PC-3 (cell line): ENCODE results near the gene TPK1. TPM values are rescaled to one million over a fixed set of nuclear protein-coding genes. Genes with fewer than 3 reads are reported as not detected.
A peak's percentile ranks its signal among the peaks of the same experiment; 100 is the strongest.

Experiments used
- ATAC-seq: fragments of 200-7000 bp; cut with Tn5 transposase; 2 replicates; pipeline ENCODE4 v1.9.1; 2020; ENCODE audit warnings: mild to moderate bottlenecking, moderate library complexity
- Bru-seq: library from RNA; stranded (reverse); fragments of 400-500 nt; gene quantifications from one replicate; lab custom pipeline; 2021; lab: Mats Ljungman, UMichigan
- BruChase-seq, 2 experiments: library from RNA; stranded (reverse); fragments of 400-500 nt; gene quantifications; one replicate each; lab custom pipeline; 2021; lab: Mats Ljungman, UMichigan
- BruUV-seq: library from RNA; stranded (reverse); fragments of 400-500 nt; replicated peaks from 2 replicates; lab custom pipeline; 2021; lab: Mats Ljungman, UMichigan
- CTCF ChIA-PET: fragments of 300-600 bp; sonication (Branson Sonifier 250); formaldehyde crosslinking; loops from one replicate; lab custom pipeline; 2022; ENCODE audit warnings: antibody characterized with exemption; lab: Charles Lee
- POLR2A ChIA-PET: fragments of 300-600 bp; sonication (Branson Sonifier 250); formaldehyde crosslinking; loops from one replicate; lab custom pipeline; 2022; ENCODE audit warnings: antibody characterized with exemption; ENCODE audit not compliant: unreplicated experiment; lab: Charles Lee
- DNase-seq: peaks from one replicate; pipeline ENCODE4 v3.0.0-alpha.2; 2015
- H2AFZ ChIP-seq: fragments of 300-600 bp; sonication (generic); 2 replicates; pipeline ENCODE4 v1.6.0; 2016; ENCODE audit warnings: antibody characterized with exemption, low read length
- H3F3A ChIP-seq: fragments of 300-600 bp; sonication (generic); one replicate; pipeline ENCODE4 v1.6.0; 2017; ENCODE audit warnings: antibody characterized with exemption, low read length, control low read depth, mild to moderate bottlenecking; ENCODE audit not compliant: unreplicated experiment
- H3K27ac ChIP-seq: fragments of 300-600 bp; sonication (generic); 2 replicates; pipeline ENCODE4 v1.5.1; 2016; ENCODE audit warnings: mild to moderate bottlenecking, low read length
- H3K27me3 ChIP-seq: fragments of 300-600 bp; sonication (generic); 2 replicates; pipeline ENCODE4 v1.6.1; 2016; ENCODE audit warnings: low read length, mixed read lengths
- H3K36me3 ChIP-seq: fragments of 300-600 bp; sonication (generic); 2 replicates; pipeline ENCODE4 v1.6.1; 2016; ENCODE audit warnings: low read depth, mixed run types, low read length, mixed read lengths
- H3K4me1 ChIP-seq: fragments of 300-600 bp; sonication (generic); 2 replicates; pipeline ENCODE4 v1.5.1; 2016; ENCODE audit warnings: low read length; ENCODE audit not compliant: insufficient read depth
- H3K4me2 ChIP-seq: fragments of 300-600 bp; sonication (generic); 2 replicates; pipeline ENCODE4 v1.6.0; 2016; ENCODE audit warnings: low read length
- H3K4me3 ChIP-seq: fragments of 300-600 bp; sonication (generic); 2 replicates; pipeline ENCODE4 v1.5.1; 2016; ENCODE audit warnings: mild to moderate bottlenecking, low read length, mixed read lengths
- H3K79me2 ChIP-seq: fragments of 300-600 bp; sonication (generic); 2 replicates; pipeline ENCODE4 v1.6.1; 2017; ENCODE audit warnings: low read length, mixed read lengths
- H3K9ac ChIP-seq: fragments of 300-600 bp; sonication (generic); 2 replicates; pipeline ENCODE4 v1.6.0; 2016; ENCODE audit warnings: mild to moderate bottlenecking, low read length
- H3K9me2 ChIP-seq: fragments of 300-600 bp; sonication (generic); replicated peaks from 2 replicates; pipeline ENCODE4 v1.6.1; 2016; ENCODE audit warnings: mixed run types, low read length, mixed read lengths
- H3K9me3 ChIP-seq: fragments of 300-600 bp; sonication (generic); 2 replicates; pipeline ENCODE4 v1.6.1; 2016; ENCODE audit warnings: low read length, mixed read lengths
- H4K20me1 ChIP-seq: fragments of 300-600 bp; sonication (generic); 2 replicates; pipeline ENCODE4 v1.6.1; 2016; ENCODE audit warnings: low read length, mixed read lengths
- CTCF ChIP-seq: fragments of 300-600 bp; sonication (generic); conservative IDR thresholded peaks from 2 replicates; pipeline ENCODE4 v1.5.1; 2017; ENCODE audit warnings: antibody characterized with exemption, low read depth, mild to moderate bottlenecking, low read length
- EZH2 ChIP-seq: fragments of 300-600 bp; sonication (generic); IDR thresholded peaks from one replicate; pipeline ENCODE4 v1.6.1; 2017; ENCODE audit warnings: antibody characterized with exemption, mild to moderate bottlenecking, low read length; ENCODE audit not compliant: unreplicated experiment
- EZH2phosphoT487 ChIP-seq: fragments of 300-600 bp; sonication (generic); IDR thresholded peaks from 2 replicates; pipeline ENCODE4 v1.6.1; 2018; ENCODE audit warnings: mild to moderate bottlenecking, antibody characterized with exemption, low read length, borderline replicate concordance
- intact Hi-C: fragments of 100-400 bp; cut with micrococcal nuclease; formaldehyde crosslinking; loops from 2 replicates; pipeline ENCODE4 v1.9.0; 2023
- long read RNA-seq: library from polyadenylated mRNA; unstranded; transcript quantifications from one replicate; pipeline ENCODE4 v2.0.0, GENCODE V29; 2021; ENCODE audit not compliant: unreplicated experiment
- total RNA-seq: library from RNA; depleted of rRNA; stranded (reverse); fragments of >200 nt; gene quantifications from 2 replicates; pipeline ENCODE4 v1.2.3, GENCODE V29; 2014; rRNA removed

Gene TPK1
- total RNA-seq (1.3 and 4.5 TPM in 2 replicates), Bru-seq, nascent RNA (percentile 53 among the genes with signal in this experiment), BruChase-seq, experiment 1, labeled RNA remaining after a 6-hour chase (percentile 41 among the genes with signal in this experiment), BruChase-seq, experiment 2, labeled RNA remaining after a 2-hour chase (percentile 52 among the genes with signal in this experiment)
- long read RNA-seq, partial matches to known transcripts: 2 of 19 reads
- long read RNA-seq, other reads (novel, unspliced or antisense): 10 of 19 reads

- TF ChIP-seq EZH2 (no peak), EZH2phosphoT487 (no peak), CTCF (no peak)
- Histone ChIP-seq H2AFZ (peak within 1 kb of the TSS; percentile 82), H3K9me3 (no peaks in the 10 kb centered on the region), H3K9me2 (no peaks in the 10 kb centered on the region), H3K27ac (peak within 1 kb of the TSS; percentile 70), H3K36me3 (no peaks in the 10 kb centered on the region), H3F3A (no peaks in the 10 kb centered on the region), H3K4me1 (peaks cover 10% of the 10 kb centered on the region), H3K79me2 (no peaks in the 10 kb centered on the region), H3K9ac (peak within 1 kb of the TSS; percentile 74), H3K4me2 (peak within 1 kb of the TSS; percentile 100), H3K27me3 (no peaks in the 10 kb centered on the region), H3K4me3 (peak within 1 kb of the TSS; percentile 98), H4K20me1 (no peaks in the 10 kb centered on the region)
- ChIA-PET POLR2A (interaction anchor here (0.8 kb wide), 1 partner anchor 788 kb away, joined by 10 read pairs; no protein-coding TSS in a partner anchor), CTCF (interaction anchor here (0.6 to 1.1 kb wide), 2 partner anchors 9 to 97 kb away, joined by 3 to 7 read pairs; no protein-coding TSS in a partner anchor)
- intact Hi-C loops: loop anchor here (2.0 to 5.0 kb wide), 2 partner anchors 49 to 97 kb away; no protein-coding TSS in a partner anchor
- TSS peak; percentile 88 for BruUV-seq
- peak; percentile 87 for DNase-seq
- ATAC-seq: peak; percentile 88
These were observed at the start of gene TPK1 for GRCh38 chr7:144835652-144836544. Gene TPK1, minus strand, starts transcription at chr7:144836053. Its CDS starts 451 bp downstream, at chr7:144835602.

- Histone ChIP-seq H3K79me2 (no peaks in the 10 kb centered on the region), H3K36me3 (no peaks in the 10 kb centered on the region), H3K4me1 (no peaks in the 10 kb centered on the region), H3K4me2 (no peak overlapping the region), H3K27ac (no peak overlapping the region), H3K9me2 (no peaks in the 10 kb centered on the region), H2AFZ (no peak overlapping the region), H3F3A (no peaks in the 10 kb centered on the region), H3K9me3 (no peaks in the 10 kb centered on the region), H4K20me1 (no peaks in the 10 kb centered on the region), H3K4me3 (no peak overlapping the region), H3K27me3 (peaks cover 65% of the 10 kb centered on the region), H3K9ac (no peak overlapping the region)
- BruUV-seq: no TSS peak
- TF ChIP-seq EZH2phosphoT487 (no peak), CTCF (no peak), EZH2 (no peak)
- intact Hi-C loops: no loop called here
- POLR2A ChIA-PET: no interaction called here
- DNase-seq (no peak), ATAC-seq (no peak)
- CTCF ChIA-PET: no interaction called here
These were observed 49.6 kb upstream of the TPK1 start for GRCh38 chr7:144885478-144885877.
